SJCRH30 (cell line): ENCODE data around the gene NDUFB4. TPM values are rescaled to one million over a fixed set of nuclear protein-coding genes. Genes with fewer than 3 reads are reported as not detected.
A peak's percentile ranks its signal among the peaks of the same experiment; 100 is the strongest.
"Not testable (repeated sequence)": the region's sequence is repeated elsewhere in the genome, so short reads cannot be mapped to it uniquely, and the experiment has no call there.

Experiments
- DNase-seq, 2 experiments: peaks; one replicate each; pipeline ENCODE4 v3.0.0-alpha.2; 2015 to 2020
- H3K27ac ChIP-seq: fragments of 250-450 bp; sonication (Bioruptor Pico); 2 replicates; pipeline ENCODE4 v1.5.1; 2020; ENCODE audit warnings: mild to moderate bottlenecking, moderate library complexity
- H3K27me3 ChIP-seq: fragments of 250-450 bp; sonication (Bioruptor Pico); 2 replicates; pipeline ENCODE4 v1.5.1; 2020; ENCODE audit warnings: mild to moderate bottlenecking, moderate library complexity
- H3K36me3 ChIP-seq: fragments of 250-450 bp; sonication (Bioruptor Pico); 2 replicates; pipeline ENCODE4 v1.5.1; 2020; ENCODE audit warnings: mild to moderate bottlenecking, moderate library complexity
- H3K4me1 ChIP-seq: fragments of 250-450 bp; sonication (Bioruptor Pico); 2 replicates; pipeline ENCODE4 v1.5.1; 2020; ENCODE audit warnings: mild to moderate bottlenecking, moderate library complexity
- H3K4me3 ChIP-seq: fragments of 250-450 bp; sonication (Bioruptor Pico); 2 replicates; pipeline ENCODE4 v1.5.1; 2020; ENCODE audit warnings: mild to moderate bottlenecking, moderate library complexity
- H3K9me3 ChIP-seq: fragments of 250-450 bp; sonication (Bioruptor Pico); replicated peaks from 2 replicates; pipeline ENCODE4 v1.5.1; 2020; ENCODE audit warnings: mild to moderate bottlenecking, moderate library complexity
- total RNA-seq: library from RNA; depleted of rRNA; stranded (reverse); fragments of >200 nt; shearing (Covaris generic); gene quantifications from 2 replicates; pipeline ENCODE4 v1.2.3, GENCODE V29; 2014

NDUFB4 gene
- total RNA-seq, 1 experiment from 2014 or later, result 160 TPM

- no peak overlapping the region for H3K4me3 ChIP-seq
- no peaks in the 10 kb centered on the region for H3K4me1 ChIP-seq
- DNase-seq, result no peak
- H3K27me3 ChIP-seq, result no peaks in the 10 kb centered on the region
- H3K27ac ChIP-seq, result no peak overlapping the region
- H3K9me3 ChIP-seq, result no peaks in the 10 kb centered on the region
- H3K36me3 ChIP-seq, result peaks cover 13% of the 10 kb centered on the region
Observed at GRCh38 chr3:120604784-120605183, 8.6 kb downstream of the NDUFB4 start.

GRCh38 chr3:120608506-120608905 lies 12.4 kb downstream of the NDUFB4 start:
- Histone ChIP-seq H3K27me3 (no peaks in the 10 kb centered on the region), H3K4me1 (no peaks in the 10 kb centered on the region), H3K27ac (no peak overlapping the region), H3K36me3 (no peaks in the 10 kb centered on the region), H3K9me3 (no peaks in the 10 kb centered on the region), H3K4me3 (no peak overlapping the region)
- DNase-seq, result no peak

GRCh38 chr3:120614765-120615164 lies 18.6 kb downstream of the NDUFB4 start:
- no peak overlapping the region for H3K27ac ChIP-seq
- no peak for DNase-seq
- H3K36me3 ChIP-seq, result no peaks in the 10 kb centered on the region
- H3K27me3 ChIP-seq, result no peaks in the 10 kb centered on the region
- no peaks in the 10 kb centered on the region for H3K9me3 ChIP-seq
- H3K4me3 ChIP-seq, result no peak overlapping the region
- no peaks in the 10 kb centered on the region for H3K4me1 ChIP-seq

- Histone ChIP-seq H3K36me3 (no peaks in the 10 kb centered on the region), H3K9me3 (no peaks in the 10 kb centered on the region), H3K27ac (peak overlapping the region; percentile 49), H3K27me3 (no peaks in the 10 kb centered on the region), H3K4me3 (peak overlapping the region; percentile 29), H3K4me1 (no peaks in the 10 kb centered on the region)
- DNase-seq, result peak; percentile 83 to 87
Observed at GRCh38 chr3:120615847-120616609, 19.9 kb downstream of the NDUFB4 start.

GRCh38 chr3:120616745-120617144 lies 20.6 kb downstream of the NDUFB4 start:
- not testable (repeated sequence) for H3K9me3 ChIP-seq, H3K4me1 ChIP-seq, DNase-seq, H3K36me3 ChIP-seq, H3K27me3 ChIP-seq
- H3K4me3 ChIP-seq, result peak overlapping the region; percentile 22; the same call in 1 of the 2 replicates
- peak overlapping the region; percentile 49 for H3K27ac ChIP-seq

- Histone ChIP-seq H3K4me1 (no peaks in the 10 kb centered on the region), H3K9me3 (peaks cover 4% of the 10 kb centered on the region; the same call in 1 of the 2 replicates), H3K27ac (no peak overlapping the region), H3K27me3 (no peaks in the 10 kb centered on the region), H3K4me3 (no peak overlapping the region), H3K36me3 (no peaks in the 10 kb centered on the region)
- DNase-seq, result no peak
Observed at GRCh38 chr3:120622457-120622856, 26.3 kb downstream of the NDUFB4 start.

- H3K9me3 ChIP-seq, result peaks cover 4% of the 10 kb centered on the region; the same call in 1 of the 2 replicates
- H3K27ac ChIP-seq, result no peak overlapping the region
- no peaks in the 10 kb centered on the region for H3K36me3 ChIP-seq
- no peak overlapping the region for H3K4me3 ChIP-seq
- no peaks in the 10 kb centered on the region for H3K27me3 ChIP-seq
- H3K4me1 ChIP-seq, result no peaks in the 10 kb centered on the region
- DNase-seq, result peak; percentile 33 to 35
Observed at GRCh38 chr3:120622870-120623726, 27.0 kb downstream of the NDUFB4 start.

GRCh38 chr3:120623727-120624093 lies 27.6 kb downstream of the NDUFB4 start:
- Histone ChIP-seq H3K36me3 (no peaks in the 10 kb centered on the region), H3K4me3 (no peak overlapping the region), H3K27me3 (no peaks in the 10 kb centered on the region), H3K27ac (no peak overlapping the region), H3K4me1 (no peaks in the 10 kb centered on the region), H3K9me3 (peaks cover 4% of the 10 kb centered on the region; the same call in 1 of the 2 replicates)
- DNase-seq, result no peak

GRCh38 chr3:120625159-120625586 lies 29.0 kb downstream of the NDUFB4 start:
- peaks cover 4% of the 10 kb centered on the region; the same call in 1 of the 2 replicates for H3K9me3 ChIP-seq
- no peak overlapping the region for H3K4me3 ChIP-seq
- no peak for DNase-seq
- H3K36me3 ChIP-seq, result no peaks in the 10 kb centered on the region
- no peak overlapping the region for H3K27ac ChIP-seq
- H3K4me1 ChIP-seq, result no peaks in the 10 kb centered on the region
- no peaks in the 10 kb centered on the region for H3K27me3 ChIP-seq

GRCh38 chr3:120634539-120634938 lies 38.4 kb downstream of the NDUFB4 start:
- Histone ChIP-seq H3K27me3 (no peaks in the 10 kb centered on the region), H3K27ac (no peak overlapping the region), H3K4me1 (no peaks in the 10 kb centered on the region), H3K4me3 (no peak overlapping the region), H3K9me3 (no peaks in the 10 kb centered on the region), H3K36me3 (no peaks in the 10 kb centered on the region)
- no peak for DNase-seq

- Histone ChIP-seq H3K9me3 (no peaks in the 10 kb centered on the region), H3K4me1 (no peaks in the 10 kb centered on the region), H3K27ac (no peak overlapping the region), H3K27me3 (no peaks in the 10 kb centered on the region), H3K36me3 (no peaks in the 10 kb centered on the region), H3K4me3 (no peak overlapping the region)
- no peak for DNase-seq
Observed at GRCh38 chr3:120636795-120637401, 40.8 kb downstream of the NDUFB4 start.

- no peaks in the 10 kb centered on the region for H3K9me3 ChIP-seq
- H3K4me1 ChIP-seq, result no peaks in the 10 kb centered on the region
- H3K4me3 ChIP-seq, result no peak overlapping the region
- H3K27me3 ChIP-seq, result no peaks in the 10 kb centered on the region
- no peaks in the 10 kb centered on the region for H3K36me3 ChIP-seq
- peak in 1 of 2 experiments; percentile 10 for DNase-seq
- H3K27ac ChIP-seq, result no peak overlapping the region
Observed at GRCh38 chr3:120637851-120638559, 41.9 kb downstream of the NDUFB4 start.

- H3K36me3 ChIP-seq, DNase-seq, H3K27me3 ChIP-seq, H3K4me3 ChIP-seq, H3K27ac ChIP-seq, H3K4me1 ChIP-seq, H3K9me3 ChIP-seq: not testable (repeated sequence)
Observed at GRCh38 chr3:120638820-120639219, 42.7 kb downstream of the NDUFB4 start.

- no peak for DNase-seq
- Histone ChIP-seq H3K4me3 (no peak overlapping the region), H3K36me3 (no peaks in the 10 kb centered on the region), H3K27me3 (no peaks in the 10 kb centered on the region), H3K9me3 (no peaks in the 10 kb centered on the region), H3K4me1 (no peaks in the 10 kb centered on the region), H3K27ac (no peak overlapping the region)
Observed at GRCh38 chr3:120640231-120640630, 44.1 kb downstream of the NDUFB4 start.
